Hematopoietic multipotent progenitor cell treated with erythropoietin and hydrocortisone succinate and interleukin-3 and kit ligand, for 6 days (in vitro differentiated cells): ENCODE data around the gene PRRC2B.

Experiments
- DNase-seq: peaks from one replicate; pipeline ENCODE4 v3.0.0-alpha.2; 2015

Gene PRRC2B

DNA sequence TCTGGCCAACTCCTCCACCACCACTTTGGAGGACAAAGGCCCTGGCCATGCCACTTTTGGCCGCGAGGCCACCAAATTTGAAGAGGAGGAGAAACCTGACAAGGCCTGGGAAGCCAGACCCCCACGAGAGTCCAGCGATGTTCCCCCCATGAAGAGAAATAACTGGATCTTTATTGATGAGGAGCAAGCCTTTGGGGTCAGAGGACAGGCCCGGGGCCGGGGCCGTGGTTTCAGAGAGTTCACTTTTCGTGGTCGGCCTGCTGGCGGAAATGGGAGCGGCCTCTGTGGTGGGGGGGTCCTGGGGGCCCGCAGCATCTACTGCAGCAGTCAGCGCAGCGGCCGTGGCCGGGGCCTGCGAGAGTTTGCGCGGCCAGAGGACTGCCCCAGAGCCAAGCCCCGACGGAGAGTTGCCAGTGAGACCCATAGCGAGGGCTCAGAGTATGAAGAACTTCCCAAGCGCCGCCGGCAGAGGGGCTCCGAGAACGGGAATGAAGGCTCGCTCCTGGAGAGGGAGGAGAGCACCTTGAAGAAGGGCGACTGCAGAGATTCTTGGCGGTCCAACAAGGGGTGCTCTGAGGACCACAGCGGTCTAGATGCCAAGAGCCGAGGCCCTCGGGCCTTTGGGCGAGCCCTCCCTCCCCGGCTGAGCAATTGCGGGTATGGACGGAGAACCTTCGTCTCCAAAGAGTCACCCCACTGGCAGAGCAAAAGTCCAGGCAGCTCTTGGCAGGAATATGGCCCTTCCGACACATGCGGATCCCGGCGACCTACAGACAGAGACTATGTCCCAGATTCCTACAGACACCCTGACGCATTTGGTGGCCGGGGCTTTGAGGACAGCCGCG lies 81.4 kb downstream of the PRRC2B start:
- DNase-seq: no peak

DNA sequence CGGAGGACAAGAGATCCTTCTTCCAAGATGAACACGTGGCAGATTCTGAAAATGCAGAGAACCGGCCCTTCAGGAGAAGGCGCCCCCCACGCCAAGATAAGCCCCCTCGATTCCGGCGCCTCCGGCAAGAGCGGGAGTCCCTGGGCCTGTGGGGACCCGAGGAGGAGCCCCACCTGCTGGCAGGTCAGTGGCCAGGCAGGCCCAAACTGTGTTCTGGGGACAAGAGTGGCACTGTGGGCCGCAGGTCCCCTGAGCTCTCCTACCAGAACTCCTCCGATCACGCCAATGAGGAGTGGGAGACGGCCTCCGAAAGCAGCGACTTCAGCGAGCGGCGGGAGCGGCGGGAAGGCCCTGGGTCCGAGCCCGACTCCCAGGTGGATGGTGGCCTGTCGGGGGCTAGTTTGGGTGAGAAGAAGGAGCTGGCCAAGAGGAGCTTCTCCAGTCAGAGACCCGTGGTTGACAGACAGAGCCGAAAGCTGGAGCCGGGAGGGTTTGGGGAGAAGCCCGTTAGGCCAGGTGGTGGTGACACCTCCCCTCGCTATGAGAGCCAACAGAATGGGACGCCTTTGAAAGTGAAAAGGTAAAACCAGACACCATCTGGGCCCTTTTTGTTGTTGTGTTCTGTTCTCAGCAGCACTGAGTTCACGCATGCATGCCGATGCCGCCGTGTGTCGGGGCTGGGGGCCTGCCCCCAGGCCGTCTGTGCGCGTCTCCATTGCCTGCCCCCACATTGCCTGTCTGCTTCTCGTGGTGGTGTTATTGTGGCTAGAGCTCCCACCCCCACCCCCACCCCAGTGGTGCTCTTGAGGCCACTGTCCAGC lies 82.3 kb downstream of the PRRC2B start:
- peak; percentile 16 for DNase-seq

DNA sequence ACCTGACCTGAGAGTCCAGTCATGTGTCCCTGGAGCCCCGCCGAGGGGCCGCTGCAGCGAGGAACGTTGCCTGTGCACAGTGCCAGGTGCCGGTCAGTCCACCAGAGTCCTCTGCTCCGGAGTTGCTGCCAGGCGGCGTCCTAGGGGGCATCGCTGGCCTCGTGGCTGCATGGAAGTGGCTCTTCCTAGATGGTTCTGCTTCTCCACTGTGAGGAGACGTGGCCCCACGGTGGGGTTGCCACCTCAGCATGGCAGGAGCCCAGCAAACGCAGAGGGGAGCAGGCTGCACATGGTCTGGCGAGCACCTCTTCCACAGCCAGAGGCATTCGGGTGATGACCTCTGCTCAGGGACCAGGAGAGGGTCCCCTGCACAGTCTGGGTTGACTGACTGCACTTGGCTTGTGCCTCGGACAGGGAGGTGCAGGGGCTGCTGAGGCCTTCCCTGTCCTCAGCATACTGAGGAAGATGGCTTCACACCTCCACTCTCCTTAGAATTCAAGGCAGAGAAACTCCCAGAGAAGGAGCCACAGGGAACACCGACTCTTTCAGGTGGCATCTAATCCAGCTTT lies 83.0 kb downstream of the PRRC2B start:
- no peak for DNase-seq

DNA sequence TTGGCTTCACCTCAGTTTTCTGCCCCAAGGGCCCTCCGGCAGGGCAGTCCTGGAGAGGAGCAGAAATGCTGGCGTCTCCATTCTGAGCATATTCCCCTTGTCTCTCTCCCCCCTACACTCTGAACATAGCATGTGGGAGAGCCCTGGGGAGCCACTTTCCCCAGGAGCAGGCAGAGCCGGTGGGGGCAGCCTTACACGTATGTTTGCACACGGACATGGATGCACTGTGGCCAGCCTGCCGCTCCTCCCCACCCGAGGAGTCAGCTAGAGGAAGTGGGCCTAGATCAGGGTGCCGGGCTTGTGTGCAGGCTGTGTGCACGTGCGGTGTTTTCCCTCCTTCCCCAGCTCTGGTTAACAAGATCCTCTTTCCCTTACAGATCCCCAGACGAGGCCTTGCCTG lies 83.5 kb downstream of the PRRC2B start:
- no peak for DNase-seq

DNA sequence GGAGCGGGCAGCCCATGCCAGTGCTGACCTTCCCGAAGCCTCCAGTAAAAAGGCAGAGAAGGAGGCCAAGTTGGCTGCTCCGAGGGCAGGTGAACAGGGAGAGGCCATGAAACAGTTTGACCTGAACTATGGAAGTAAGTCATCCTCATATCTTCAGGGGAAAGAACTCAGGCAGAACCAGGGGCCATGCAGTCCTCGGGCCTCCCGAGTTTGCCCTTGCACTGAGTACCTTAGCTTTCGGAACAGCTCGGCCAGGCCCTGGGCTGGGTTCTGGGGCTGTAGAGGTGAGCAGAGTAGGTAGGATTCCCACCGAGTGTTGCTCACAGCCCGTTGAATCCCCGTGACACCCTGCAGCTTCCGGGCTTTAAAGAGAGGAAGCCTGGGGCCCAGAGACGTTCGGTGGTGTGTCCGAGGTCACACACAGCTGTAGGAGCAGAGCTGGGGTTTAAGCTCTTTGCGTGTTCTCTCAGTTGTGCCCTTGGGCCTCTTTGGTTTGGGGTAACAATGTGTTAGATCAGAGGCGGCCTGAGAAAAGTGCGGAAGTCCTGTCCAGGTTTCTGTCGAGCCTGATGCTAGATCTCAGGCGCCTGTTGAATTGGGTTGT lies 84.0 kb downstream of the PRRC2B start:
- no peak for DNase-seq

DNA sequence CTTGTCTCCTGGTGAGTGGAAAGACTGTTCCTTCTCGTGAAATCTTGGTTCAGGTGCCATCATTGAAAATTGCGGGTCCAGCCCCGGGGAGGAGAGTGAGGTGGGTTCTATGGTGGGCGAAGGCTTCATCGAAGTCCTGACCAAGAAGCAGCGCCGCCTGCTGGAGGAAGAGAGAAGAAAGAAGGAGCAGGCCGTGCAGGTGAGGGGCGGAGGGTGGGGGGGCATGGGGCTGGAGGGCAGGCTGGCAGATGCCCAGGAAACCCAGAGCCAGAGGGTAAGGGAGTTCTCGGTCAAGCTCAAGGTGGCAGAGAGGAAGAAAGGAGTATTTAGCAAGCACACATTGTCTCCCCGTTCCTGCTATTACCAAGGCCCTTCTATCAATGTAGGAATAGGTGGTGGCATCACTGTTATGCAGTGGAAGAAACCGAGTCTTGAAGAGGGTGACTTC lies 84.6 kb downstream of the PRRC2B start:
- peak; percentile 60 for DNase-seq

DNA sequence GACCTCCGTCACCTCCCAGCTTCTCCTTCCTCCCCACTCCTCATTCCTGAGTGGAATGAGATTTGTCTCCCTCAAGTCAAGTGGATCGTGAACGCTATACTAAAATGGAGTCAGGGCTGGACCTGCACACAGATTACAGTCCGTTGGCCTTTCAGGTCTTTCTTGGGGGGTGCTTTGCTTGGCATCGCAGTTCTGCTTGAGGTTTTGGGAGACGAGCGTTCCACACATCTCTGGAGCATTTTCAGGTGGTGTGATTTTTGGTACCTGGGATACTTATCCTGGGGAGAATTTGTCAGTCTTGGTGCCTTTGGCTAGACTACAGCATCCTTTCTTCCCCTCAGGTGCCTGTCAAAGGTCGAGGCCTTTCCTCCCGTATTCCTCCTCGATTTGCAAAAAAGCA lies 85.0 kb downstream of the PRRC2B start:
- no peak for DNase-seq

DNA sequence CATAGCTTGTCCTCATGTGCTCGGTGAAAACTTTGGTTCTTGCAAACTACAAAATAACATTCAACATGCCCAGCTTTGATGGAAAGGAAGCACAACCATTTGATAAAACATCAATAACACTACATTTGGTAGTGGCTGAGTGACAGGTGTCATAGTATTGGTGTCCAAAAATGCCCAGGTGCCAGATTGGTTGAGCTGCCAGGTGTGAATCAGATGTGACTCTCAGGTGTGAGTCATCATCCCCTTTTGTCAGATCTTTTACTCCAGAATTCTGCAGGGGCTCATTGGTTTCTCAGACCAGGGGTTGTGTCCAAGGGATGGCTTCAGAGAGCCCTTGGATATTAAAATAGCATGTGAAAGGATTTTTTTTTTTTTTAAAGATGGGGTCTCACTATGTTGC lies 86.4 kb downstream of the PRRC2B start:
- DNase-seq: no peak

DNA sequence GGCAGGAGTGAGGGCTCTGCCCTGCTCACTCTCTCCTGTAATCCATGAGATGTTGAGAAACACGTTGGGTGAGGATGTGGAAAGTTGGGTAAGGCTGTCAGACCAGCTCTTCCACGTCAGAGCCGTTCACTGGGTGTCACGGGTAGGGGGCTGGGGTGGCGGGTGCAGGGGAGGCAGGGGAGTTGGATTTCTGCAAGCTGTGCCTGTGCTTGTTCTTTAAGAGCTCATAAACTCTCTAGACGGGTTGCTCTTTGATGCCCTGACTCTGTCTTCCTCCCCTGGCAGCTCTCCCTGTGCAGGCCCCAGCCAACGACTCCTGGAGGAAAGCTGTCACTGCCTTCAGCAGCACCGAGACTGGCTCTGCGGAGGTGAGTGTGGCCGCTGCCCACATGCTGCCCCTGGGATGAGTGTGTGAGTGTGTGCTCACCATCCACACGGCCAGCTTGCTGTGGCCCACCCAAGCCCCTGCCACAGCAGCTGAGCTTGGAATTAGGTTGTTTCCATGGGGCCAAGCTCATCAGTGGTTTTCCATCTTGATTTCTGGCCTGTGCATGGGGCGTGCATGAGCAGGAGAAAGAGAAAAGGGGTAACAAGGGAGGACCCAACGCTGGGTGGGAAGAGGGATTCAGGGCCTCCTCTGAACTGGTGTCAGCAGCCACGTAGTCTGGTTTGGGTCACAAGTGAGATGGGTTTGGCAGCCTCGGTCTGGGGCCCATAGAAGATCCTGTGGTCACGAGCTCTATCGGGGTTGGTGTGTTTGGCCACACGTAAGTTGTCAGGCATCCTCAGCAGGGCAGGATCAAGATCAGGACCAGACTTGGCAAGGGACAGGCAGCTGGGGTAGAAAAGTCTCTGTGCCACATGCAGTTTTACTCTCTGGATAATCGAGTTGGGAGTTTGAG lies 87.8 kb downstream of the PRRC2B start:
- no peak for DNase-seq

DNA sequence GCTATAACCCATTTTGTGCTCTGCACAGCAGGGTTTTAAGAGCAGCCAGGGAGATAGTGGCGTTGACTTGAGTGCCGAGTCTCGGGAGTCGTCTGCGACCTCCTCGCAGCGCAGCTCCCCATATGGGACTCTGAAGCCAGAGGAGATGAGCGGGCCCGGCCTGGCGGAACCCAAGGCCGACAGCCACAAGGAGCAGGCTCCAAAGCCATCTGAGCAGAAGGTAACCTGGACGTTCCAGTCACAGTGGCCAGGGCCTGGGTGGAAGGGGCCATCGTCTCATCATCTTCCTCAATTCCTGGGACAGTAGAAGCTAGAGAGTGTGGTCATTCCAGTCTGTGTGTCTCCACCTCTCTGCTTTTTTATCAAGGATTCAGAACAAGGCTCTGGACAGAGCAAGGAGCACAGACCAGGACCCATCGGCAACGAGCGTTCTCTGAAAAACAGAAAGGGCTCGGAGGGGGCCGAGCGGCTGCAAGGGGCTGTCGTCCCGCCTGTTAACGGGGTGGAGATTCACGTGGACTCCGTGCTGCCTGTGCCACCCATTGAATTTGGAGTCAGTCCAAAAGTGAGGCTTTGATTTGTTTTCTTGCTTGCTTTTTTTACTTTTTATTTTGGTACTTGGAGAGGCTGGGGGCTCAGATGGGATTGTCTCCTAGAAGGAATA lies 88.6 kb downstream of the PRRC2B start:
- DNase-seq: no peak

DNA sequence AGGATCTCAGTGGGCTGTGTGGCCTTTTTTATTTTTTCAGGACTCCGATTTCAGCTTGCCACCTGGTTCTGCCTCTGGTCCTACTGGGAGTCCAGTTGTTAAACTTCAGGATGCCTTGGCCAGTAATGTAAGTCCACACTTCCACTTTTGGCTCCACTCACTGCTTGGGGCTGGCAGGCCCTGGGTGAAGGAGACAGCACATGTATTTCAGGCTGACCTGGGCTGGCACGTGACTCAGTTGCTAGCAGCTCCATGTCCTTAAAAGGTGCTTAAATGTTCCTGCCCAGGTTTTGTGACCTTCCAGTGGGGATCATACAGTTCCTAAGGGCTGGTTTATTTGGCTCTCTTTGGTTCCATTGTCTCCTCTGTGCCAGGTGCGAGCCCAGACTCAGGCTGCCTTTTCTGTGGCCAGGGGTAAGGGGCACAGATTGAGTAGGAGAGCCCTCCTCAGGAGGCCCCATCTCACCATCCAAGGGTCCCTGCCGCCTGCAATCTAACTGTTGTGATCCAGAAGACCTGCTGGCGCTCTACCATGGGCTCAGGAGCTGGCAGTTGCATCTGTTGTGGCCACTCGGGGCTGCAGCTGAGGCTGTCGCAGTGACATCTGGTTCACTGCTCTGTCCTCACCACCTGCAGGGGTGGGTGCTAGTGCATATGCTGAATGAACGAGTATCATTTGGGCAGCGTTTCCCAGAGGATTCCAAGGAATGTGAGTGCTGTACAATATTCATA lies 89.6 kb downstream of the PRRC2B start:
- no peak for DNase-seq

DNA sequence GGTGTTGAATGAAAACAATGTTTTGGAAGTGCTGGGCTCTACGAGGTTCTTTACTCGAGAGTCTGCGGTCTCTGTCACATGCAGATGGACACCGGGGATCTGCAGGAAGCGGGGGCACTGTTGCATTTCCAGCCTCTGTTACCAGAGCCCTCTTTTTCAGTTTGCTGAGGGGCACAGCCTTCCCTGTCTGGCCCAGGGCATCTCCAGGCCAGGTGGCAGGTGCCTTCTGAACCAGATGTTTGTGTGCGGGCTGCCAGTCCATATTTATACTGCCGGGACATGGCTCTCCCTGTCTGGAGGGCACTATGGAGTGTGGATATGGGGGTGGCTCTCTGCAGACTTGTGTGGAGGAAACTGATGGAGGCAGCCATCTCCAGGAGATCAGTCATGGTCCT lies 90.2 kb downstream of the PRRC2B start:
- no peak for DNase-seq

DNA sequence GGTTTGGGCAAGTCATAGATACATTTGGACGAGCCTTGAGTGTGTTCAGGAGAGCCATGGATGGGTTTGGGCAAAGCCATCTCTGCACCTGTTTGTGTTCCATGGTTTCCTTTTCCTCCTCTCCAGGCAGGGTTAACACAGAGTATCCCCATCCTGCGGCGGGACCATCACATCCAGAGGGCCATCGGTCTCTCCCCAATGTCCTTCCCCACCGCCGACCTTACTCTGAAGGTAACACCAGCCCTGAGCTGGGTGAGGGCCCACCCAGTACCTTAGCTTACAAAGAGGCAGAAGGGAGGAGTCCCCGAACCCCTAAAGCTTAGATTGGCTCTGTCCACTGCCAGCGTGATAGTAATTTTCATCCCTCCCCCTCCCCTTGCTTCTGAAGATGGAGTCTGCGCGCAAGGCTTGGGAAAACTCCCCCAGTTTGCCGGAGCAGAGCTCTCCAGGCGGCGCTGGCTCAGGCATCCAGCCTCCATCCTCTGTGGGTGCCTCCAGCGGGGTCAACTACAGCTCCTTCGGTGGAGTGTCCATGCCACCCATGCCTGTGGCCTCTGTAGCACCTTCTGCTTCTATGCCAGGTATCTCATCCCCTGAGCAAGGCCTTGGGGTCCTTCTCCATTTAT lies 90.8 kb downstream of the PRRC2B start:
- no peak for DNase-seq

DNA sequence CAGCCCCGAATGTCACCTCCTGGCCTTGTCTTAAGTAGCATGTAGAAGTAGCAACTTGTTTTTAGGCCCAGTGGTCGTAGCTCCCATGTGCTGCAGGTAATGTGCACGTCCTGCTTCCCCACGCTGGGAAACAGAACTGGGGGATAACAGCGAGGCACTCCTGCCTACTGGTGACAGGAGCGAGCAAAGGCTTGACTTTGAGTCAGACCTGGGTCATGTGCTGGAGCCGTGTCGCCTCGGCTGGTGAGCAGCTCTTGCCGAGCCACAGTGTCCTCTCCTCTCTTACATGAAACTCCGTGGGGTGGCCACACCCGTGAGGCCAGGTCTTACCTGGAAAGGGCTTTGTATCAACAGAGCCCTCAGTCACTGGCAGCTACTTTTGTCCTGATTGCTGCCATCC lies 91.3 kb downstream of the PRRC2B start:
- DNase-seq: no peak

DNA sequence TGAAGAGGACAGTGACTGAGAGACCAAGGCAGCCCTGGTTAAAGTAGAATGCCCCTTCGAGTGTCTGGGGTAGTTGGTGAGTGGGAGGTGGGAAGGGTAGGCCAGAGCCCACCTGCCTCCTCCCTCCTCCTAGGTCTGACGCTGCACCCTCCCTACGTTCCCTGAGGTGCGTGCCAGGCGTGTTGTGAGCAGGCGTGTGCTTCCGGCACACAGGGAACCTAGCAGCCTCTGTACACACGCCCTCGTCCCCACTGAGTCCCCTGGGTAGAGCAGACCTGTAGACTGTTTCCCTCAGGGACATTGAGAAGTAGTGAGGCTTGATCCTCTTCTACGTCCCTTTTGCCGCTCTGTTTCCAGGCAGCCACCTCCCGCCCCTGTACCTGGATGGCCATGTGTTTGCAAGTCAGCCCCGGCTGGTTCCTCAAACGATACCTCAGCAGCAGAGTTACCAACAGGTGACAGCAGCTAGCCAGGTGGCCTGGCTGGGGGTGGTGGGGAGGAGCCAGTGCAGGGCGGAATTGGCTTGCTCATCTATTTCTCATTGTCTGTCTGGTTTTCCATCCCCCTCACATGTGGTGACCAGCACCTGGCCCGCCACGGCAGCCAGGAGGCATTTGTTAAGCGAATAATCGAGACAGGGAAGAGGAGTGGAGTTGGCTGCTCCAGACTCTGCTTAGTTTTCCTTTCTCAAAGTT lies 92.0 kb downstream of the PRRC2B start:
- DNase-seq: no peak

DNA sequence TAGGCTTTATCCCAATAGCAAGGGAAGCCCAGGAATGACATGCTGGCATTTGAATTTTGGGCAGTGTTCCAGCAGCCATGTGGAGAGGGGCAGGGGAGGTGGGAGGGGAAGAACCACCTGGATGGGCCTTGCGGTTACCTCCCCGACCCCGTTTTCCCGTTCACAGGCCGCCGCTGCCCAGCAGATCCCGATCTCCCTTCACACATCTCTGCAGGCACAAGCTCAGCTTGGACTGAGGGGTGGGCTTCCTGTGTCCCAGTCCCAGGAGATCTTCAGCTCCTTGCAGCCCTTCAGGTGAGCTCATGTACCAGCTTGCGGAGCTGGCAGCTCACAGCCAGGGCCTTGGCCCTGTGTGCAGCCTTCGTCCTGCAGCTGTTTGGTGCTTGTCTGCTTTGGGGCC lies 93.1 kb downstream of the PRRC2B start:
- DNase-seq: no peak

DNA sequence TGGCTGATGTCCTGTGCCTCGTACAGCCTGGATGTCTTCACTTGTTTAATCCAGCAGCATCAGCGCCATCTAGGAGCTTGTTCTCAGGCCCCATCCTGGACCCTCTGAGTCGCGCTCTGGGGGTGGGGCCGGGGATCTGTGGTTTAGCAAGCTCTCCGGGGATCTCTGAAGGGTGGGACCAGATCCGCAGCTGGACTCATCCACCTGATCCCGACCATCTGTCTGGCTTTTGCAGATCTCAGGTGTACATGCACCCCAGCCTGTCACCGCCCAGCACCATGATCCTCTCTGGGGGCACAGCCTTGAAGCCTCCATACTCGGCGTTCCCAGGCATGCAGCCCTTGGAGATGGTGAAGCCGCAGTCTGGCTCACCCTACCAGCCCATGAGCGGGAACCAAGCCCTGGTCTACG lies 93.7 kb downstream of the PRRC2B start:
- DNase-seq: no peak

DNA sequence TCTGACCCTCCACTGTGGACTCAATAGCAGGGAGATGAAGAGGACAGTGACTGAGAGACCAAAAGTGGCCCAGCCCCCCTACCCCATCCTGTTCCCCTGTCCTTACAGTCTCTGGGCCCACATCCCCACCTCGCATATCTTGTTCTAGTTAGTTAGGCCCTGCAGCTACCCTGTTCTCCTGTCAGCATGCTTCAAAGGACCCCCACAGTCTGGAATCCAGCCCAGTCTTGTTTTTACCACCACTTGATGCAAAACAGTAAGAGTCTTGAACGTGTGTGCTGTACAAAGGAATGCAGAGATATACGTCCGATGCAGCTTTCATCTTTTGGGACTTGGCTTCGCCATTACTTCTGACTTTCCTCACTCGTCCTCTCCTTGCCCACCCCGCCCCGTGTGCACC lies 96.6 kb downstream of the PRRC2B start:
- DNase-seq: no peak

DNA sequence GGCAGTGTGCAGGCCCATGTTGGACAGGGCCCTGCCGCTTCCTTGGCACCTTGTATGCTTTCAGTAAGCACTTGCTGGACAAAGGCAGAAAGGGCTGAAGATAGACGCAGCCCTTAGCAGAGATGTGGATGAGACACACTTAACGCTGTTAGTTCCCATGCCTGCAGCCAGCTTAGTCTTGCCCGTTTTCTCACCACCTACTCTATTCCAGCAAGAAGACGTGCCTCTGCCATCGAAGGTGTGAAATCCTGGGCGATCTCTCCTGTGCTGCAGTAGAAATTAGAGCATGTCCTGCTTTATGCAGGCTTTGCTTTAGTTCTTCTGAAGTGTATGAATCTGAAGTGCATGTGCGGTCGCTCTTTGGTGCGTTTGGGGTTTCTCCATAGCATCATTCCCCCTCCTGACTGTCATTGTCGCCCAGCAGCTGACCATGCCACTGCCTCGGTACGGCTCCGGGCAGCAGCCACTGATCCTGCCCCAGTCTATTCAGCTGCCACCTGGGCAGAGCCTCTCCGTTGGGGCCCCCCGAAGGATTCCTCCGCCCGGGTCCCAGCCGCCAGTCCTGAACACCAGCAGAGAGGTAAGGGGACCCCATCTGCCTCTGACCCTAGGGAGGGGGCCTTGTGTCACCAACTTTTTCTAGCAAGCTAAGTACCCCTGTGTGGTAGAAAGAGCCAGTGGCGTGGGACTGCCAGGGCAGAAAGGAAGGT lies 97.3 kb downstream of the PRRC2B start:
- no peak for DNase-seq
